GM12891 (cell line): ENCODE results near the gene WDR45B.

Experiments
- PAX5 ChIP-seq: IDR thresholded peaks from 2 replicates; pipeline ENCODE4 v1.6.1; 2011; ENCODE audit warnings: low read length, moderate library complexity, mild to moderate bottlenecking; ENCODE audit not compliant: insufficient read depth, severe bottlenecking
- POLR2A ChIP-seq: IDR thresholded peaks from 2 replicates; pipeline ENCODE4 v1.6.1; 2011; ENCODE audit warnings: low read depth, low read length, control low read depth
- POLR2AphosphoS5 ChIP-seq: IDR thresholded peaks from 2 replicates; pipeline ENCODE4 v1.6.1; 2011; ENCODE audit warnings: low read depth, low read length, control low read depth
- POU2F2 ChIP-seq: IDR thresholded peaks from 2 replicates; pipeline ENCODE4 v1.6.1; 2011; ENCODE audit warnings: low read depth, mild to moderate bottlenecking, control low read depth, low read length, moderate library complexity
- SPI1 ChIP-seq: IDR thresholded peaks from 2 replicates; pipeline ENCODE4 v1.6.1; 2011; ENCODE audit warnings: low read depth, low read length, control low read depth
- TAF1 ChIP-seq: IDR thresholded peaks from 2 replicates; pipeline ENCODE4 v1.6.1; 2011; ENCODE audit warnings: low read depth, low read length, control low read depth

DNA sequence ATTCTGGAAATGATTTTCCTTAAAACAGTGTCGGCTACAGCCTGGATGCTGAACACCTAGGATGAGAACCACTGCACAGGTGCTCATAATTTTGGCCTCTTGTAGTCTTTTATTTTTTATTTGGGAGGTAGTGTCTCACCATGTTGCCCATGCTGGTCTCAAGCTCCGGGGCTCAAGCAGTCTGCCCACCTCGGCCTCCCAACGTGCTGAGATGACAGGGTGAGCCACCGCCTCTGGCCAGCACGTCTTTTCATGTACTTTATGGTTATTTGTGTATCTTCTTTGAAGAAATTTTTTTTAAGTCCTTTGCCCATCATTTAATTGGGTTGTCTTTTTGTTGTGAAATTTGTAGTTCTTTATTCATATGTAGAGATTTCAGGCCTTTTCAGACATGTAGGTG, 58.0 kb downstream of the WDR45B start:
- no peak for TF ChIP-seq POLR2AphosphoS5
- TF ChIP-seq TAF1: no peak
- TF ChIP-seq POLR2A: no peak
- TF ChIP-seq POU2F2: no peak
- no peak for TF ChIP-seq SPI1
- TF ChIP-seq PAX5: no peak
